HepG2 (cell line): ENCODE measurements around the gene FRAS1.

Source experiments
- EZH2 ChIP-seq: conservative IDR thresholded peaks from 2 replicates; pipeline ENCODE4 v1.6.1; 2012; ENCODE audit warnings: mild to moderate bottlenecking, low read depth, low read length, moderate library complexity
- NR2F2 ChIP-seq: IDR thresholded peaks from 2 replicates; pipeline ENCODE4 v1.6.1; 2012; ENCODE audit warnings: low read depth, inconsistent platforms, borderline replicate concordance
- NR3C1 ChIP-seq: sonication (generic); formaldehyde crosslinking; IDR thresholded peaks from 2 replicates; pipeline ENCODE4 v1.4.0; 2020; ENCODE audit warnings: missing genetic modification reagents
- POLR2A ChIP-seq, 2 experiments: IDR thresholded peaks; 2 replicates each; pipeline ENCODE4 v1.6.1; 2011; ENCODE audit warnings: low read depth in 2 of 2, low read length in 2 of 2, mild to moderate bottlenecking in 1 of 2, moderate library complexity in 1 of 2; ENCODE audit not compliant: insufficient read depth in 1 of 2
- RFX5 ChIP-seq: IDR thresholded peaks from 2 replicates; pipeline ENCODE4 v1.6.1; 2011; ENCODE audit warnings: low read depth, low read length, improper control_type of control experiment
- TOE1 ChIP-seq: sonication (generic); formaldehyde crosslinking; IDR thresholded peaks from 2 replicates; pipeline ENCODE4 v1.4.0; 2020; ENCODE audit warnings: mild to moderate bottlenecking, missing genetic modification reagents
- ZFP1 ChIP-seq: IDR thresholded peaks from 2 replicates; pipeline ENCODE4 v1.6.1; 2016
- ZNF317 ChIP-seq: sonication (generic); formaldehyde crosslinking; IDR thresholded peaks from 2 replicates; pipeline ENCODE4 v1.5.0; 2020; ENCODE audit warnings: mild to moderate bottlenecking, missing genetic modification reagents
- ZNF550 ChIP-seq: sonication (generic); formaldehyde crosslinking; IDR thresholded peaks from 2 replicates; pipeline ENCODE4 v1.4.0; 2020; ENCODE audit warnings: mild to moderate bottlenecking, missing genetic modification reagents, borderline replicate concordance
- ZNF672 ChIP-seq: sonication (generic); formaldehyde crosslinking; IDR thresholded peaks from 2 replicates; pipeline ENCODE4 v1.8.1; 2022; ENCODE audit warnings: missing genetic modification reagents
- TF ChIP-seq, protein P1 (sequence below): IDR thresholded peaks from 2 replicates; pipeline ENCODE4 v1.6.1; 2016
- TF ChIP-seq, protein P2 (sequence below): sonication (generic); formaldehyde crosslinking; IDR thresholded peaks from 2 replicates; pipeline ENCODE4 v1.5.0; 2020; ENCODE audit warnings: mild to moderate bottlenecking, missing genetic modification reagents, moderate library complexity
- TF ChIP-seq, protein P3 (sequence below), 2 experiments: sonication (generic) in 1 of 2; formaldehyde crosslinking in 1 of 2; IDR thresholded peaks; 2 replicates each; pipeline versions ENCODE4 v1.4.0 to v1.6.1; 2016 to 2020; ENCODE audit warnings: borderline replicate concordance in 1 of 2, low read depth in 1 of 2, mild to moderate bottlenecking in 1 of 2, missing genetic modification reagents in 1 of 2
- TF ChIP-seq, protein P4 (sequence below): sonication (generic); formaldehyde crosslinking; IDR thresholded peaks from 2 replicates; pipeline ENCODE4 v1.5.0; 2020; ENCODE audit warnings: missing genetic modification reagents, mild to moderate bottlenecking, borderline replicate concordance

DNA sequence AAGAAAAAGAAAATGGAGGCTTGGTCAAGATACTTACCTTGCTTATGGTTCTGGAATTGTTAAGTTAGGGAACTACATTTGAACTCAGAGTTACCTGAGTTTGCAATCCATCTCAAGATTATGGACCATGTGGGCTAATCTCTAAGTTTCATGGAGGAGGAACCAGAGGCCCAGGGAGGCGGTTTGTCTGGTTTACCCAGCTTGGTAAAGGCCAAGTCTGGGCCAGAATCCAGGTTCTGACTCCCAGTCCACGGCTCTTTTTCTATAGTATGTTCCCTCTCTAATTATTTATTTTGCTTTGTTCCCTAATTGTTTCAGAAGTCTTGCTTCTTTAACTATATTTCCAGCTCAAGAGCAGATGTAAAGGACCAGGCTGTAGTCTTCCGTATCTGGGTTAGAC is 168.1 kb downstream of the FRAS1 start:
- TF ChIP-seq POLR2A (IDR thresholded peaks at IDR 0.05; ENCODE audit: insufficient read depth in 1 of 2, low read depth in 2 of 2, low read length in 2 of 2) (no peak), TOE1 (CRISPR knock-in tag) (no peak), EZH2 (no peak), NR2F2 (no peak), ZNF550 (CRISPR knock-in tag) (no peak), RFX5 (no peak), ZNF317 (no peak), NR3C1 (CRISPR knock-in tag) (no peak), ZFP1 (no peak), ZNF672 (CRISPR knock-in tag) (no peak)
- TF ChIP-seq, protein P1, sequence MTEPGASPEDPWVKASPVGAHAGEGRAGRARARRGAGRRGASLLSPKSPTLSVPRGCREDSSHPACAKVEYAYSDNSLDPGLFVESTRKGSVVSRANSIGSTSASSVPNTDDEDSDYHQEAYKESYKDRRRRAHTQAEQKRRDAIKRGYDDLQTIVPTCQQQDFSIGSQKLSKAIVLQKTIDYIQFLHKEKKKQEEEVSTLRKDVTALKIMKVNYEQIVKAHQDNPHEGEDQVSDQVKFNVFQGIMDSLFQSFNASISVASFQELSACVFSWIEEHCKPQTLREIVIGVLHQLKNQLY (CRISPR knock-in tag), result no peak
- TF ChIP-seq, protein P2, sequence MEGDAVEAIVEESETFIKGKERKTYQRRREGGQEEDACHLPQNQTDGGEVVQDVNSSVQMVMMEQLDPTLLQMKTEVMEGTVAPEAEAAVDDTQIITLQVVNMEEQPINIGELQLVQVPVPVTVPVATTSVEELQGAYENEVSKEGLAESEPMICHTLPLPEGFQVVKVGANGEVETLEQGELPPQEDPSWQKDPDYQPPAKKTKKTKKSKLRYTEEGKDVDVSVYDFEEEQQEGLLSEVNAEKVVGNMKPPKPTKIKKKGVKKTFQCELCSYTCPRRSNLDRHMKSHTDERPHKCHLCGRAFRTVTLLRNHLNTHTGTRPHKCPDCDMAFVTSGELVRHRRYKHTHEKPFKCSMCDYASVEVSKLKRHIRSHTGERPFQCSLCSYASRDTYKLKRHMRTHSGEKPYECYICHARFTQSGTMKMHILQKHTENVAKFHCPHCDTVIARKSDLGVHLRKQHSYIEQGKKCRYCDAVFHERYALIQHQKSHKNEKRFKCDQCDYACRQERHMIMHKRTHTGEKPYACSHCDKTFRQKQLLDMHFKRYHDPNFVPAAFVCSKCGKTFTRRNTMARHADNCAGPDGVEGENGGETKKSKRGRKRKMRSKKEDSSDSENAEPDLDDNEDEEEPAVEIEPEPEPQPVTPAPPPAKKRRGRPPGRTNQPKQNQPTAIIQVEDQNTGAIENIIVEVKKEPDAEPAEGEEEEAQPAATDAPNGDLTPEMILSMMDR (CRISPR knock-in tag), result no peak
- TF ChIP-seq, protein P3, sequence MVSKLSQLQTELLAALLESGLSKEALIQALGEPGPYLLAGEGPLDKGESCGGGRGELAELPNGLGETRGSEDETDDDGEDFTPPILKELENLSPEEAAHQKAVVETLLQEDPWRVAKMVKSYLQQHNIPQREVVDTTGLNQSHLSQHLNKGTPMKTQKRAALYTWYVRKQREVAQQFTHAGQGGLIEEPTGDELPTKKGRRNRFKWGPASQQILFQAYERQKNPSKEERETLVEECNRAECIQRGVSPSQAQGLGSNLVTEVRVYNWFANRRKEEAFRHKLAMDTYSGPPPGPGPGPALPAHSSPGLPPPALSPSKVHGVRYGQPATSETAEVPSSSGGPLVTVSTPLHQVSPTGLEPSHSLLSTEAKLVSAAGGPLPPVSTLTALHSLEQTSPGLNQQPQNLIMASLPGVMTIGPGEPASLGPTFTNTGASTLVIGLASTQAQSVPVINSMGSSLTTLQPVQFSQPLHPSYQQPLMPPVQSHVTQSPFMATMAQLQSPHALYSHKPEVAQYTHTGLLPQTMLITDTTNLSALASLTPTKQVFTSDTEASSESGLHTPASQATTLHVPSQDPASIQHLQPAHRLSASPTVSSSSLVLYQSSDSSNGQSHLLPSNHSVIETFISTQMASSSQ (IDR thresholded peaks at IDR 0.05; ENCODE audit: low read depth), result no peak
- TF ChIP-seq, protein P3 (CRISPR knock-in tag; IDR thresholded peaks at IDR 0.05; ENCODE audit: borderline replicate concordance), result no peak
- TF ChIP-seq, protein P4, sequence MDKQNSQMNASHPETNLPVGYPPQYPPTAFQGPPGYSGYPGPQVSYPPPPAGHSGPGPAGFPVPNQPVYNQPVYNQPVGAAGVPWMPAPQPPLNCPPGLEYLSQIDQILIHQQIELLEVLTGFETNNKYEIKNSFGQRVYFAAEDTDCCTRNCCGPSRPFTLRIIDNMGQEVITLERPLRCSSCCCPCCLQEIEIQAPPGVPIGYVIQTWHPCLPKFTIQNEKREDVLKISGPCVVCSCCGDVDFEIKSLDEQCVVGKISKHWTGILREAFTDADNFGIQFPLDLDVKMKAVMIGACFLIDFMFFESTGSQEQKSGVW, result no peak
